ENCODE data around the gene DUSP5.

DNA sequence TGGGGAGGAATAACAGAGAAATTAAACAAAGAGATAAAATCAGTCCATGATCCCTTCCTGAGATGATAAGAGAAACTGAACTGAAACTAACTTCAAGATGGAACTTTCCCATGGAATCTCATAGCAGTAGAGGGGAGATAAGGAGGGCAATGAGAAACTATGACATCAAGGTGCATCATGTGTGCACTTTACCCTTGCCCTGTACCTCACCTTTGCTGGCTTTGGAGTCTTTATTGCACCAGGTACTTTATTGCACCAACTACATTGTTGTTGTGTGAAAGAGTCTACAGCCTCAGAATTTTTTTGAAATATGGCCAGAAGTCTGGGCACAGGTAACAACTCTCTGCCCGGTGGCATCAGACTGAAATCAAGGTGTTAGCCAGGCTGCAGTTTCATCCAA, 58.6 kb downstream of the DUSP5 start:
- TF ChIP-seq, protein P1, sequence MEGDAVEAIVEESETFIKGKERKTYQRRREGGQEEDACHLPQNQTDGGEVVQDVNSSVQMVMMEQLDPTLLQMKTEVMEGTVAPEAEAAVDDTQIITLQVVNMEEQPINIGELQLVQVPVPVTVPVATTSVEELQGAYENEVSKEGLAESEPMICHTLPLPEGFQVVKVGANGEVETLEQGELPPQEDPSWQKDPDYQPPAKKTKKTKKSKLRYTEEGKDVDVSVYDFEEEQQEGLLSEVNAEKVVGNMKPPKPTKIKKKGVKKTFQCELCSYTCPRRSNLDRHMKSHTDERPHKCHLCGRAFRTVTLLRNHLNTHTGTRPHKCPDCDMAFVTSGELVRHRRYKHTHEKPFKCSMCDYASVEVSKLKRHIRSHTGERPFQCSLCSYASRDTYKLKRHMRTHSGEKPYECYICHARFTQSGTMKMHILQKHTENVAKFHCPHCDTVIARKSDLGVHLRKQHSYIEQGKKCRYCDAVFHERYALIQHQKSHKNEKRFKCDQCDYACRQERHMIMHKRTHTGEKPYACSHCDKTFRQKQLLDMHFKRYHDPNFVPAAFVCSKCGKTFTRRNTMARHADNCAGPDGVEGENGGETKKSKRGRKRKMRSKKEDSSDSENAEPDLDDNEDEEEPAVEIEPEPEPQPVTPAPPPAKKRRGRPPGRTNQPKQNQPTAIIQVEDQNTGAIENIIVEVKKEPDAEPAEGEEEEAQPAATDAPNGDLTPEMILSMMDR (IDR thresholded peaks at IDR 0.05) = no peak
- no peak for TF ChIP-seq POLR2A (IDR thresholded peaks at IDR 0.05)
